A549 (cell line): Measurements from ENCODE around the gene TBC1D1. TPM values are rescaled to one million over a fixed set of nuclear protein-coding genes. Genes with fewer than 3 reads are reported as not detected.

Source experiments
- ATAC-seq, 2 experiments: fragments of 200-7000 bp in 1 of 2; fragments of >200 bp in 1 of 2; cut with Nextera tagmentation in 1 of 2; cut with Tn5 transposase in 1 of 2; 3 replicates each; pipeline versions ENCODE4 v1.8.0 to v1.9.1; 2018 to 2020; ENCODE audit warnings: mild to moderate bottlenecking in 1 of 2, moderate library complexity in 1 of 2
- CTCF ChIA-PET: fragments of 300-600 bp; sonication (Branson Sonifier 250); formaldehyde crosslinking; extraction: SDS; loops from one replicate; lab custom pipeline; 2021; ENCODE audit warnings: antibody characterized with exemption, inconsistent platforms; lab: Yijun Ruan, JAX
- POLR2A ChIA-PET: fragments of 350-600 bp; formaldehyde crosslinking; extraction: SDS; loops from one replicate; lab custom pipeline; 2021; ENCODE audit warnings: antibody characterized with exemption, inconsistent platforms; lab: Yijun Ruan, JAX
- DNase-seq, 2 experiments: peaks; one replicate each; pipeline versions ENCODE4 v3.0.0 to v3.0.0-alpha.2; 2011 to 2016; ENCODE audit warnings: low read depth in 1 of 2, low spot score in 1 of 2
- FAIRE-seq: peaks from 2 replicates; lab custom pipeline; 2011; peaks lifted over from hg19 to GRCh38; lab: Jason Lieb, UNC
- H3K27ac ChIP-seq, 2 experiments: fragments of >200 bp; sonication (Bioruptor Twin); formaldehyde crosslinking; 3 replicates each; pipeline ENCODE4 v1.5.1; 2016 to 2017
- H3K4me1 ChIP-seq: fragments of >200 bp; sonication (Bioruptor Twin); formaldehyde crosslinking; 3 replicates; pipeline ENCODE4 v1.6.1; 2016
- H3K4me2 ChIP-seq: fragments of >200 bp; sonication (Bioruptor Twin); formaldehyde crosslinking; 3 replicates; pipeline ENCODE4 v1.6.1; 2016
- H3K4me3 ChIP-seq: fragments of >200 bp; sonication (Bioruptor Twin); formaldehyde crosslinking; 3 replicates; pipeline ENCODE4 v1.5.1; 2016
- H3K9me3 ChIP-seq: fragments of >200 bp; sonication (Bioruptor Twin); formaldehyde crosslinking; 3 replicates; pipeline ENCODE4 v1.6.1; 2016
- CHD4 ChIP-seq: fragments of 200-600 bp; sonication (generic); IDR thresholded peaks from 2 replicates; pipeline ENCODE4 v1.6.1; 2016; ENCODE audit warnings: antibody characterized with exemption, mild to moderate bottlenecking, borderline replicate concordance
- FOSL2 ChIP-seq, 2 experiments: fragments of 450-650 bp in 1 of 2; fragments of >200 bp in 1 of 2; sonication (Bioruptor Twin) in 1 of 2; formaldehyde crosslinking; IDR thresholded peaks; 2 replicates each; pipeline versions ENCODE4 v1.5.0 to v1.6.1; 2016 to 2020; ENCODE audit warnings: mild to moderate bottlenecking in 1 of 2, moderate library complexity in 1 of 2
- FOXS1 ChIP-seq: fragments of 250-450 bp; sonication (Bioruptor Pico); IDR thresholded peaks from 2 replicates; pipeline ENCODE4 v1.5.0; 2020; ENCODE audit warnings: mild to moderate bottlenecking, moderate library complexity
- HEYL ChIP-seq: fragments of 250-450 bp; sonication (Bioruptor Pico); IDR thresholded peaks from 2 replicates; pipeline ENCODE4 v1.8.0; 2021; ENCODE audit warnings: mild to moderate bottlenecking, moderate library complexity
- HOXA7 ChIP-seq: fragments of 250-450 bp; sonication (Bioruptor Pico); IDR thresholded peaks from 2 replicates; pipeline ENCODE4 v1.5.0; 2020; ENCODE audit warnings: mild to moderate bottlenecking, moderate library complexity
- JUNB ChIP-seq: fragments of >200 bp; sonication (Bioruptor Twin); formaldehyde crosslinking; IDR thresholded peaks from 2 replicates; pipeline ENCODE4 v1.6.1; 2016
- KDM5A ChIP-seq: fragments of 200-600 bp; sonication (generic); IDR thresholded peaks from 2 replicates; pipeline ENCODE4 v1.6.1; 2016; ENCODE audit warnings: antibody characterized with exemption, mild to moderate bottlenecking
- NFE2L2 ChIP-seq: fragments of 150-350 bp; conservative IDR thresholded peaks from 2 replicates; pipeline ENCODE4 v1.6.1; 2014; ENCODE audit warnings: low read length
- RAD21 ChIP-seq, 2 experiments: fragments of >200 bp in 1 of 2; sonication (Bioruptor Twin) in 1 of 2; formaldehyde crosslinking in 1 of 2; IDR thresholded peaks in 1 of 2; conservative IDR thresholded peaks in 1 of 2; 2 replicates in 1 of 2; 3 replicates in 1 of 2; pipeline ENCODE4 v1.6.1; 2012 to 2018; ENCODE audit warnings: inconsistent platforms in 1 of 2
- SMC3 ChIP-seq: fragments of >200 bp; sonication (Bioruptor Twin); formaldehyde crosslinking; IDR thresholded peaks from 3 replicates; pipeline ENCODE4 v1.6.1; 2018; ENCODE audit warnings: inconsistent platforms
- SREBF2 ChIP-seq: fragments of 450-650 bp; IDR thresholded peaks from 2 replicates; pipeline ENCODE4 v1.6.1; 2014; ENCODE audit warnings: mild to moderate bottlenecking, moderate library complexity
- TFCP2L1 ChIP-seq: fragments of 250-450 bp; sonication (Bioruptor Pico); IDR thresholded peaks from 2 replicates; pipeline ENCODE4 v1.5.0; 2021; ENCODE audit warnings: mild to moderate bottlenecking
- TP53 ChIP-seq: fragments of 250-450 bp; sonication (Bioruptor Pico); IDR thresholded peaks from 2 replicates; pipeline ENCODE4 v1.5.0; 2021; ENCODE audit warnings: mild to moderate bottlenecking, moderate library complexity
- WGBS: methylation state at CpG from one replicate; pipeline ENCODE4 v1.1.6; 2017; ENCODE audit errors: missing lambda C conversion rate; 5-methylcytosine and 5-hydroxymethylcytosine counted together
- polyA plus RNA-seq, 4 experiments: library from polyadenylated mRNA; depleted of rRNA in 3 of 4; stranded (reverse); fragments of >200 nt; fragmentation: RNase III in 1 of 4; extraction: RNeasy Plus Mini Kit Qiagen cat#74134 plus additional on column Dnase treatment in 1 of 4; gene quantifications; 2 replicates in 3 of 4; 3 replicates in 1 of 4; pipeline ENCODE4 v1.2.3, GENCODE V29; 2011 to 2017
- TF ChIP-seq, protein P1 (sequence below): fragments of 250-450 bp; sonication (Bioruptor Pico); IDR thresholded peaks from 2 replicates; pipeline ENCODE4 v1.5.0; 2021; ENCODE audit warnings: mild to moderate bottlenecking, moderate library complexity, borderline replicate concordance
- TF ChIP-seq, protein P2 (sequence below): fragments of 150-350 bp; IDR thresholded peaks from 2 replicates; pipeline ENCODE4 v1.6.1; 2014; ENCODE audit warnings: low read depth, mild to moderate bottlenecking, low read length
- TF ChIP-seq, protein P3 (sequence below): fragments of >200 bp; sonication (Bioruptor Twin); formaldehyde crosslinking; IDR thresholded peaks from 3 replicates; pipeline ENCODE4 v1.5.1; 2016

The TBC1D1 gene
- polyA plus RNA-seq, 2 of the 4 experiments (the other 2 are of a cell fraction): 26.5 to 28.5 TPM

DNA sequence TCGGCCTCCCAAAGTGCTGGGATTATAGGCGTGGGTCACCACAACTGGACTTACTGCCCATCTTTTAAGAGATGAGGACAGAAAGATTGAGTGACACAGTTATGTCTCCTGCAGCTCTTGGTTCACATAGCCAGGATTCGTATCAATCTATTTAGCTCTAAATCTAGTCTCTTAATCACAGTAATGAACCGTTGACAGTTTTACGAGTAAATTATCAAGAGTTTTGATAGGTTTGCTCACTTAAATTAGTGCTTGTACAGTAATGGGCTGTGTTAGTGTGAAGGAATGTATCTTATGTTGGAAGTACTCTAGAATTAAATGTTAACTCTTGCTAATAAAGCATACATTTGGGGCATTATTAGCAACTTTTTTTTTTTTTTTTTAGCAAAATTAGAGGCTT lies 175.0 kb downstream of the TBC1D1 start:
- ChIA-PET CTCF (interaction anchor here (0.6 to 2.0 kb wide), 6 partner anchors 14 to 1975 kb away, joined by 3 to 7 read pairs (median 3); no protein-coding TSS in a partner anchor), POLR2A (no interaction called here)
- DNase-seq (no peak), ATAC-seq (no peak), FAIRE-seq (no peak)
- Histone ChIP-seq H3K4me2 (no peak overlapping the region), H3K4me3 (no peak overlapping the region), H3K9me3 (no peaks in the 10 kb centered on the region), H3K4me1 (peaks cover 9% of the 10 kb centered on the region; the same call in 1 of the 3 replicates), H3K27ac (no peak overlapping the region)
- 77% methylated on average over 5 of the region's 5 CpGs for WGBS
- TF ChIP-seq, protein P1, sequence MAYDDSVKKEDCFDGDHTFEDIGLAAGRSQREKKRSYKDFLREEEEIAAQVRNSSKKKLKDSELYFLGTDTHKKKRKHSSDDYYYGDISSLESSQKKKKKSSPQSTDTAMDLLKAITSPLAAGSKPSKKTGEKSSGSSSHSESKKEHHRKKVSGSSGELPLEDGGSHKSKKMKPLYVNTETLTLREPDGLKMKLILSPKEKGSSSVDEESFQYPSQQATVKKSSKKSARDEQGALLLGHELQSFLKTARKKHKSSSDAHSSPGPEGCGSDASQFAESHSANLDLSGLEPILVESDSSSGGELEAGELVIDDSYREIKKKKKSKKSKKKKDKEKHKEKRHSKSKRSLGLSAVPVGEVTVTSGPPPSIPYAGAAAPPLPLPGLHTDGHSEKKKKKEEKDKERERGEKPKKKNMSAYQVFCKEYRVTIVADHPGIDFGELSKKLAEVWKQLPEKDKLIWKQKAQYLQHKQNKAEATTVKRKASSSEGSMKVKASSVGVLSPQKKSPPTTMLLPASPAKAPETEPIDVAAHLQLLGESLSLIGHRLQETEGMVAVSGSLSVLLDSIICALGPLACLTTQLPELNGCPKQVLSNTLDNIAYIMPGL (CRISPR knock-in tag): no peak
- TF ChIP-seq FOSL2 (IDR thresholded peaks at IDR 0.05) (no peak), FOSL2 (CRISPR knock-in tag; IDR thresholded peaks at IDR 0.05) (no peak), TFCP2L1 (no peak)

DNA sequence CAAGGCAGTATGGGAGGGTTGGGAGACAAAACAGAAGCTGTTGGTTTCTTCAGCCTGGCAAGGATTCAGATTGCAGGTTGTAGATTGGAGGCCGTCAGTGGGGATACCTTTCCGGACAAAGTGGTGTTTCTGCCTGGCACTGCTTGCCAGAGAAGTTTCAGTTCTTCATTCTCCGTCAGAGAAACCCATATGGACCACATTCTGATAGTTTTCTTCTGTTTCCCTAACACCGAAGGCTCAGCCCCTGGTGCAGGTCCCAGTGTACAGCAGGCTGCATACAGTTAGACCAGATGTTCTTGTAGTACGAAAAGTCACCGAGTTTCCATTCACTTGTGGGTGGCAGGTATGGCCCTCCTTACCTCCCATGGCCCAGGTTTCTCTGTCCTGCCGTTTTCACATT lies 176.6 kb downstream of the TBC1D1 start:
- DNase-seq (no peak), ATAC-seq (no peak), FAIRE-seq (no peak)
- H3K9me3 ChIP-seq: no peaks in the 10 kb centered on the region
- TF ChIP-seq TP53 (CRISPR knock-in tag): no peak
- peaks cover 5% of the 10 kb centered on the region; the same call in 1 of the 3 replicates for H3K4me1 ChIP-seq
- no peak overlapping the region for H3K4me3 ChIP-seq
- no peak overlapping the region for H3K4me2 ChIP-seq
- WGBS: 85% methylated on average over 7 of the region's 7 CpGs
- H3K27ac ChIP-seq: no peak overlapping the region
- ChIA-PET CTCF (interaction anchor here (1.0 to 4.7 kb wide), 2 partner anchors 664 to 737 kb away, joined by 4 to 29 read pairs; partner anchors contain the start of gene TLR1), POLR2A (no interaction called here)

DNA sequence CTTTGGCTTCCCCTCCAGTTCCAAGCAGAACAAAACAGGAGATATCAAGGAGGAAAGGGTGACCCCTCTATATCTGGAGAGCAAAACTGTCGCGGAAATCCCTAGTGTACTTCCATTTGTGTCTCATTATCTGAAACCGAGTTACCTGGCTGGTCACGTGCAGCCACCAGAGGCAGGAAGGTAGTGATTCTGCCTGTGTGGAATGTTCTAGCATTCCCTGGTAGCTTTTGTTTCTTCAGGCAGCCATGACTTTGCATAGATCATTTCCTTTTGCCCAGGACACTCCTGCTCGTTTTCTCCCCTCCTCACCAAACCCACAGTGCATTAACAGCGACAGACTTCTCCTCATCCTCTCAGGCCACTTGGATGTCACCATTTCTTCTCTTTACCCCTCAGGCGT lies 177.2 kb downstream of the TBC1D1 start:
- TF ChIP-seq JUNB (no peak), CHD4 (no peak), SREBF2 (no peak), HEYL (no peak), HOXA7 (CRISPR knock-in tag) (no peak), FOXS1 (no peak)
- TF ChIP-seq, protein P2, sequence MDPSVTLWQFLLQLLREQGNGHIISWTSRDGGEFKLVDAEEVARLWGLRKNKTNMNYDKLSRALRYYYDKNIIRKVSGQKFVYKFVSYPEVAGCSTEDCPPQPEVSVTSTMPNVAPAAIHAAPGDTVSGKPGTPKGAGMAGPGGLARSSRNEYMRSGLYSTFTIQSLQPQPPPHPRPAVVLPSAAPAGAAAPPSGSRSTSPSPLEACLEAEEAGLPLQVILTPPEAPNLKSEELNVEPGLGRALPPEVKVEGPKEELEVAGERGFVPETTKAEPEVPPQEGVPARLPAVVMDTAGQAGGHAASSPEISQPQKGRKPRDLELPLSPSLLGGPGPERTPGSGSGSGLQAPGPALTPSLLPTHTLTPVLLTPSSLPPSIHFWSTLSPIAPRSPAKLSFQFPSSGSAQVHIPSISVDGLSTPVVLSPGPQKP: no peak
- POLR2A ChIA-PET: no interaction called here
- FAIRE-seq (no peak), ATAC-seq (no peak), DNase-seq (no peak)
- CTCF ChIA-PET: interaction anchor here (0.5 to 4.7 kb wide), 7 partner anchors 10 to 737 kb away, joined by 3 to 29 read pairs (median 8); partner anchors contain the start of gene TLR1
- 83% methylated on average over 7 of the region's 7 CpGs for WGBS
- H3K4me2 ChIP-seq: no peak overlapping the region
- H3K4me3 ChIP-seq: no peak overlapping the region
- H3K9me3 ChIP-seq: no peaks in the 10 kb centered on the region
- H3K4me1 ChIP-seq: peaks cover 4% of the 10 kb centered on the region; the same call in 1 of the 3 replicates
- no peak overlapping the region for H3K27ac ChIP-seq

DNA sequence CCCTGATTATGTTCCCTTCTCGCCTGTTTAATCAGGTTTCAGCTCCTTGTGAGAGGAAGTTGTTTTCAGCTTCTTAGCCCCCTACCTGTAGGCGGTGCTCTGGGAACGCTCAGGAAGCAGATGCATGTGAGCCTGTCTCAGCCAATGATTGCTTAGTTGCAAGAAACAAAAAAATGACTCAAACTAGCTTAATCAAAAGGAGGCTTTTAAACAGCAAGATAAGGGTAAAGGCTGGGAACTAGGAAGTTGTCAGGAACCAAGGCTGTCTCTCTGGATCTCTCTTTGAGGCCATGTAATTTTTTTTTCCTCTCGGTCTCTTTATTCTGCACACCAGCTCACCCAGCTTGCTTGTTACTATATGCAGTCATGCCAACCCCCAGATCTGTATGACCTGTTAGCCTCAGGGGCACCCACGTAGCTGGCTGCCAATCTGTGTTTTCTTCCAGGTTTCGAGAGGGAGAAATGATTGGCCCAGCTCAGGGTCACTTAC lies 178.4 kb downstream of the TBC1D1 start:
- peak; percentile 29 to 71 for DNase-seq
- TF ChIP-seq, protein P3, sequence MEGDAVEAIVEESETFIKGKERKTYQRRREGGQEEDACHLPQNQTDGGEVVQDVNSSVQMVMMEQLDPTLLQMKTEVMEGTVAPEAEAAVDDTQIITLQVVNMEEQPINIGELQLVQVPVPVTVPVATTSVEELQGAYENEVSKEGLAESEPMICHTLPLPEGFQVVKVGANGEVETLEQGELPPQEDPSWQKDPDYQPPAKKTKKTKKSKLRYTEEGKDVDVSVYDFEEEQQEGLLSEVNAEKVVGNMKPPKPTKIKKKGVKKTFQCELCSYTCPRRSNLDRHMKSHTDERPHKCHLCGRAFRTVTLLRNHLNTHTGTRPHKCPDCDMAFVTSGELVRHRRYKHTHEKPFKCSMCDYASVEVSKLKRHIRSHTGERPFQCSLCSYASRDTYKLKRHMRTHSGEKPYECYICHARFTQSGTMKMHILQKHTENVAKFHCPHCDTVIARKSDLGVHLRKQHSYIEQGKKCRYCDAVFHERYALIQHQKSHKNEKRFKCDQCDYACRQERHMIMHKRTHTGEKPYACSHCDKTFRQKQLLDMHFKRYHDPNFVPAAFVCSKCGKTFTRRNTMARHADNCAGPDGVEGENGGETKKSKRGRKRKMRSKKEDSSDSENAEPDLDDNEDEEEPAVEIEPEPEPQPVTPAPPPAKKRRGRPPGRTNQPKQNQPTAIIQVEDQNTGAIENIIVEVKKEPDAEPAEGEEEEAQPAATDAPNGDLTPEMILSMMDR: peak; percentile 56
- TF ChIP-seq NFE2L2: no peak
- peak; percentile 57; the same call in 2 of the 3 replicates for TF ChIP-seq SMC3
- TF ChIP-seq RAD21 (conservative IDR thresholded peaks at IDR 0.05 in 1 of 2, IDR thresholded peaks at IDR 0.05 in 1 of 2): peak; percentile 71 to 72
- TF ChIP-seq HEYL: no peak
- no peak for TF ChIP-seq KDM5A
- TF ChIP-seq, all 56 proteins: peak for 3
- ChIA-PET POLR2A (no interaction called here), CTCF (interaction anchor here (0.6 to 4.7 kb wide), 18 partner anchors 8 to 733 kb away, joined by 3 to 29 read pairs (median 5); partner anchors contain the start of gene TLR10)
- peak; percentile 70 to 80; a peak in 5 of 6 replicates for ATAC-seq
- no peak for FAIRE-seq
- H3K27ac ChIP-seq: peak overlapping the region; percentile 33 to 52; a peak in 4 of 6 replicates
- H3K4me1 ChIP-seq: peaks cover 4% of the 10 kb centered on the region; the same call in 1 of the 3 replicates
- WGBS: 59% methylated on average over 6 of the region's 6 CpGs
- H3K9me3 ChIP-seq: no peaks in the 10 kb centered on the region
- no peak overlapping the region for H3K4me2 ChIP-seq
- no peak overlapping the region for H3K4me3 ChIP-seq
